ENCODE measurements around the gene TMEM187.
"Not testable (repeated sequence)": the region's sequence is repeated elsewhere in the genome, so short reads cannot be mapped to it uniquely, and the experiment has no call there.

TMEM187 gene

GRCh38 chrX:153971450-153972367 lies 845 bp upstream of the TMEM187 start, which contains the start of gene HCFC1:
Gene HCFC1, minus strand, starts transcription at chrX:153971818. Its CDS starts 978 bp downstream, at chrX:153970840.
- DNase-seq (ENCODE audit: low read depth), result peak; percentile 33

DNA sequence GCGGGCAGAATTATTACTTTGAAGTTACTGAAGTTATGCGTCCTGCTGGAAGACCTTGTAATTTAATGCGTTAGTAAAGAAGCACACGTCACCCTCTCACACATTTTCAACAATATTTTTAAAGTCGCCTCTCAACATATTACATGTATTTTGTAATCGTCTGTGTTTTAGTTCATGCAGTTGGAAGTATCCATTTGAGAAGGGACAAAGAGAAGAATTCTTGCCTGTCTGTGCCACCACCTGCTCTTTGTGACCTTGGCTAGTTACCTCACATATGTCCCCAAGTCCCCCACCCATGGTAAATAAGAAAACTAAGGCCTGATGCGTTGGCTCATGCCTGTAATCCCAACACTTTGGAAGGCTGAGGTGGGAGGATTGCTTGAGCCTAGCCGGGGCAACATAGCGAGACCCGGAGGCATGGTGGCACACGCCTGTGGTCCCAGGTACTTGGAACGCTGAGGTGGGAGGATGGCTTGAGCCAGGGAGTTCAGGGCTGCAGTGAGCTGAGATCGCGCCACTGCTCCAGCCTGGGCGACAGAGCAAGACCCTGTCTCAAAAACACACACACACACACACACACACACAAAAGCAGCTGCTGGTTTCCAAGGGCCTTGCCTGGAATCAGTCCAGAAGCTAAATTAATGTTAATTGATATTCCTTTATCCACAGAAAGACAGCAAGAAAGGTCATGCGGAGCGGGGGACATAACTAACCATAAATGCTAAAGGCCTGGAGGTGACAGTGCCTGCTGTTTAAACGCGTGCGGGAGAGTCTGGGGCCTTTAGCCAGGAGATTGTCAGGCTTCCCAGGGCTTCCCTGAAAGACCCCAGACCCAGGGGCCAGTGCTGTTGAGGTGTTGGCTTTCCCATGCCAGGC lies 811 bp downstream of the TMEM187 start:
- DNase-seq (ENCODE audit: low read depth), result no peak

- DNase-seq (ENCODE audit: low read depth), result no peak
Measured at GRCh38 chrX:153974003-153974725, 1.6 kb downstream of the TMEM187 start.

- DNase-seq (ENCODE audit: low read depth), result no peak
Measured at GRCh38 chrX:153974726-153975286, 2.3 kb downstream of the TMEM187 start.

DNA sequence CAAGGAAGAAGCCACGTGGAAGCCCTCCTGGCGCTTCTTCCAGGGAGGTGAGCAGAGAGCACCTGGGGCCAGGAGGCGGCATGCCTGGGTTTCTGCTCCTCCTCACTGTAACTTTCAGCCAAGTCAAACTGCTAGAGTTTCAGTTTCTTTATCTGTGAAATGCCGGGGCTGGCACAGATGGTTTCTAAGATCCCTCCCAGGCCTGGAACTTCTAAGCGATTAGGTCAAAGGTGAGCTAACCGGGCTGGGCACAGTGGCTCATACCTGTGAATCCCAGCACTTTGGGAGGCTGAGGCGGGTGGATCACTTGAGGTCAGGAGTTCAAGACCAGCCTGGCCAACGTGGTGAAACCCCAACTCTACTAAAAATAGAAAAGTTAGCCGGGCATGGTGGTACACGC lies 7.8 kb downstream of the TMEM187 start:
- not testable (repeated sequence) for DNase-seq (ENCODE audit: low read depth)

- DNase-seq (ENCODE audit: low read depth), result no peak
Measured at GRCh38 chrX:153981231-153981630, 8.7 kb downstream of the TMEM187 start.

DNA sequence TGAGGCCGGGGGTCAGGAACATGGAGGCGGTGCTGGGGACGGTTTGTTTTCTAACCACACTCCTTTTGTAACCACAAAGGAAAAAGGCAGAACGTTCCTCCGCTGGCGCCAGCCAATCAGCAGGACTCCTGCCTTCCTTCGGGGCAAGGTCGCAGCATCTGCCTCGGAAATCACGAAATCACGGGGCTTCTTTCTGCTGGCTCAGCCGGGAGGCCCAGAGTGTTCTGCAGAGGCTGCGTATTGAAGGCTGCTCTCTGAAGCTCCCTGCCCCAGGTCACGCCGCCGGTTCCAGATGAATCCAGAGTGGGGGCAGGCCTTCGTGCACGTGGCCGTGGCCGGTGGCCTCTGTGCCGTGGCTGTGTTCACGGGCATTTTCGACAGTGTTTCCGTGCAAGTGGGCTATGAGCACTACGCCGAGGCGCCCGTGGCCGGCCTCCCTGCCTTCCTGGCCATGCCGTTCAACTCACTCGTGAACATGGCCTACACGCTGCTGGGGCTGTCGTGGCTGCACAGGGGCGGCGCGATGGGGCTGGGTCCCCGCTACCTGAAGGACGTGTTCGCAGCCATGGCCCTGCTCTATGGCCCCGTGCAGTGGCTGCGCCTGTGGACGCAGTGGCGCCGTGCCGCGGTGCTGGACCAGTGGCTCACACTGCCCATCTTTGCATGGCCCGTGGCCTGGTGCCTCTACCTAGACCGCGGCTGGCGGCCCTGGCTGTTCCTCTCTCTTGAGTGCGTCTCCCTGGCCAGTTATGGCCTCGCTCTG lies 9.4 kb downstream of the TMEM187 start:
- no peak for DNase-seq (ENCODE audit: low read depth)

DNA sequence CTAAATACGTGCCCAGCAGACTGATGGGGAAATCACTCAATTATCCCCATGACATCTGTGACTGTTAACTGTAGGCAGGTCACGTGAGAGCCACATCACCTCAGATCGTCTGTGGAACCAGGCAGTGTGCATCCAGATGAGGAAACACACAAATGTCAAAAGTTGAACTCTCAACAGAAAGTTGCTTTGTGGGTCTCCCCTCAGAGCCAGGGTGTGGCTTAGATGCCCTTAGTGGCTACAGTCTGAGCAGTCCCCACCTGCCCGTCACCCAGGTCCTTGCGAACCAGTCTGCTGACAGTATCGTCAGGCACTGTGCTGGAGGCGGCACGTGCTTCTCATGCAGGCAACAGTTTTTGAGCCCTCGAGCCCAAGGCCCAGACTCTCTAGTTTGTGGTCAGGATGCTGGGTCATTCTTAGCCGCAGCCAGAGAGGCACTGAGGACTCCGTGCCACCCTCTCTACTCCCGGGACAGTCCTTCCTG lies 10.8 kb downstream of the TMEM187 start:
- DNase-seq (ENCODE audit: low read depth), result no peak

- no peak for DNase-seq (ENCODE audit: low read depth)
Measured at GRCh38 chrX:153984351-153985178, 12.0 kb downstream of the TMEM187 start.

DNA sequence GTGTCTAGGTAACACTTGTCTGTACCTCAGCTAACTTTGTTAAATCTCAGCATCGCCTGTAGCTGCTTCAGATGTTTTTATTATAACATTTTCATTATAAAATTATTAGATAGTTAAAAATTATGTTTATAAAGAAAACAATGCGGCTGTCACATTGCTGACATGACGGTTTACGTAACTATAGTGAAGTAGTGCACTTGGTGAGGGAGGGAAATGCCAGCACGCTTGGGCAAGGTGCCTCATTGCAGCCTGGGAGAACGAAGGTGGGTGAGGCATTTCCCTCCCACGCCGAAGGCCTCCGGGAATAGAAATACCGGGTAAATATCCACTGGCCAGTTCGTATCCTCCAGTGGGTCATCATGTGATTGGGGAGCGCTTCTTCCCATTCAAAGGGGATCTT lies 15.9 kb downstream of the TMEM187 start:
- DNase-seq (ENCODE audit: low read depth), result no peak

DNA sequence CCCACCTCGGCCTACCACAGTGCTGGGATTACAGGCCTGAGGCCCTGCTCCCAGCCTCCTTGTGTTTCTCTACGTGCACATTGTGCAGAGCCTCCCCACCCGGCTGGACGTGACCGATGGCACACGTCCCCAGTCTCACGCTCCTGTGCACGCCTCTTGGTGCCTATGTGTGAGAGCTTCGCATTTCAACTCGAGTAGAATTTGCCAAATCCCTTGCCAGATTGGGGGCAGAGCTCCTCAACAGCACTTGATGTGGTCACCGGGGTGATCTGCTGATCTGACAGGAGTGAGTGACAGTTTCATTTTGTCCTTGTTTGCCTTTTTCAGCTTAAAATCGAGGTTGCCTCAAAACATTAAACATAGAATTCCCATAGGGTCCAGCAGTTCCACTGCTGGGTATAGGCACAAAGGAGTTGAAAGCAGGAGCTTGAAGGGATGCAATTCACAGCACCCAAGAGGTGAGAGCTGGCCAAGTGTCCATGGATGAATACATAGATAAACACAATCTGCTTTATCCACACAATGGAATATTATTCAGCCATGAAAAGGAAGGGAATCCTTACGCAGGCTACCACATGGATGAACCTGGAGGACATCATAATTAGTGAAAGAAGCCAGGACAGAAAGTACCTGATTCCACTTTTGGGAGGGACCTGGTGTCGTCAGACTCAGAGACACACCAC lies 17.6 kb downstream of the TMEM187 start:
- no peak for DNase-seq (ENCODE audit: low read depth)

- no peak for DNase-seq (ENCODE audit: low read depth)
Measured at GRCh38 chrX:153991013-153991580, 18.5 kb downstream of the TMEM187 start.

GRCh38 chrX:153992180-153992579 lies 19.6 kb downstream of the TMEM187 start:
- no peak for DNase-seq (ENCODE audit: low read depth)

- no peak for DNase-seq (ENCODE audit: low read depth)
Measured at GRCh38 chrX:153993079-153993478, 20.5 kb downstream of the TMEM187 start.

DNA sequence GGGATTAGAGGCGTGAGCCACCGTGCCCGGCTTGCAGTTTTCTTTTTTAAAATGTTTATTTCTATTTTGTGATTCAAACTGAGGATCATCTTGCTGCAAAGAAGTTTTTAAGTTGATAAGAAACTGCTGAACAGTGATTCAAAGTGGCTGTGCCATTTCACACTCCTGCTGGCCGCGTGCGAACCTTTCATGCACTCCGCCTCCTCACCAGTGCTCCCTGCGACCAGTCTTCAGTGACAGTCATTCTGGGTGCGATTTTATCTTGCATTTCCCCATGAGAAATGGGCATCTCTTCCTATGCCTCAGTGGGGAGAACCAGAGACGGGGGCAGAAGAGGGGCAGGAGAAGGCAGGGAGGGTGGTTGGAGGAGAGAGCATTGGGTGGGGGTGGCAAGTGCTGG lies 21.4 kb downstream of the TMEM187 start:
- no peak for DNase-seq (ENCODE audit: low read depth)

DNA sequence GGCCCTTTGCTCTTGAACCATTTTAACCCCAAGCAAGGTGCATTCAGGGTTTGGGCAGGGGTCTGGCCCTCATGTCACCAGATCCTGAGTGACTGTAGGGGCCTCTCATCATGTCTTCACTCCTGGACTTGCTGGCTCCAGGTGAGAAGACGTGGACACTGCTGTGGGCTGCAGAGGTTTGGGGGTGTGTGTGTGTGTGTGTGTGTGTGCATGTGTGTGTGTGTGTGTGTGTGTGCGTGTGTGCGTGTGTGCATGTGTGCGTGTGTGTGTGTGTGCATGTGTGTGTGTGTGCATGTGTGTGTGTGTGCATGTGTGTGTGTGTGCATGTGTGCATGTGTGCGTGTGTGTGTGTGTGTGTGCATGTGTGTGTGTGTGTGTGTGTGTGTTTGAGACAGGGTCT lies 21.8 kb downstream of the TMEM187 start:
- DNase-seq (ENCODE audit: low read depth), result not testable (repeated sequence)

- DNase-seq (ENCODE audit: low read depth), result no peak
Measured at GRCh38 chrX:153995504-153995903, 22.9 kb downstream of the TMEM187 start.

GRCh38 chrX:153999359-154000037 lies 26.9 kb downstream of the TMEM187 start:
- no peak for DNase-seq (ENCODE audit: low read depth)

Measured in GM04503 (cell line).